H1 (cell line): ENCODE data around the gene TSR3.

Source experiments
- CHD1 ChIP-seq: IDR thresholded peaks from 2 replicates; pipeline ENCODE4 v1.6.1; 2012; ENCODE audit warnings: low read depth, low read length, improper control_type of control experiment
- EGR1 ChIP-seq: IDR thresholded peaks from 2 replicates; pipeline ENCODE4 v1.6.1; 2011; ENCODE audit warnings: low read depth, low read length, borderline replicate concordance
- EP300 ChIP-seq, 2 experiments: IDR thresholded peaks; 1 replicate in 1 of 2; 2 replicates in 1 of 2; pipeline ENCODE4 v1.6.1; 2011 to 2012; ENCODE audit warnings: low read depth in 2 of 2, low read length in 2 of 2, mild to moderate bottlenecking in 2 of 2, borderline replicate concordance in 1 of 2, inconsistent platforms in 1 of 2, moderate library complexity in 1 of 2
- GABPA ChIP-seq: IDR thresholded peaks from 2 replicates; pipeline ENCODE4 v1.6.1; 2011; ENCODE audit warnings: mild to moderate bottlenecking, low read length, moderate library complexity, borderline replicate concordance; ENCODE audit not compliant: insufficient read depth
- POLR2A ChIP-seq, 2 experiments: IDR thresholded peaks; 1 replicate in 1 of 2; 2 replicates in 1 of 2; pipeline ENCODE4 v1.6.1; 2011; ENCODE audit warnings: low read depth in 2 of 2, low read length in 2 of 2, mild to moderate bottlenecking in 2 of 2; ENCODE audit errors: control extremely low read depth in 1 of 2
- SP1 ChIP-seq: IDR thresholded peaks from 2 replicates; pipeline ENCODE4 v1.6.1; 2011; ENCODE audit warnings: low read depth, low read length
- SP2 ChIP-seq: IDR thresholded peaks from 2 replicates; pipeline ENCODE4 v1.6.1; 2012; ENCODE audit warnings: mild to moderate bottlenecking, low read length, inconsistent platforms
- SUZ12 ChIP-seq: fragments of 200-600 bp; sonication (generic); IDR thresholded peaks from 2 replicates; pipeline ENCODE4 v1.6.1; 2012; ENCODE audit warnings: mild to moderate bottlenecking, inconsistent platforms, low read length, moderate library complexity, mixed read lengths
- TAF7 ChIP-seq: optimal IDR thresholded peaks from 2 replicates; pipeline ENCODE3; 2011; ENCODE audit warnings: low read depth, mild to moderate bottlenecking, inconsistent platforms, low read length, moderate library complexity, borderline replicate concordance
- ZNF274 ChIP-seq: IDR thresholded peaks from 2 replicates; pipeline ENCODE4 v1.7.0; 2012; ENCODE audit warnings: low read length, borderline replicate concordance; ENCODE audit errors: extremely low read depth
- TF ChIP-seq, protein P1 (sequence below), 3 experiments: IDR thresholded peaks; 1 replicate in 2 of 3; 2 replicates in 1 of 3; pipeline versions ENCODE4 v1.5.1 to v1.6.1; 2011; ENCODE audit warnings: low read length in 3 of 3, mild to moderate bottlenecking in 3 of 3, inconsistent platforms in 2 of 3, low read depth in 1 of 3, moderate library complexity in 1 of 3; ENCODE audit not compliant: insufficient read depth in 1 of 3; ENCODE audit errors: control extremely low read depth in 1 of 3
- TF ChIP-seq, protein P2 (sequence below): IDR thresholded peaks from 2 replicates; pipeline ENCODE4 v1.6.1; 2012; ENCODE audit warnings: inconsistent platforms

DNA sequence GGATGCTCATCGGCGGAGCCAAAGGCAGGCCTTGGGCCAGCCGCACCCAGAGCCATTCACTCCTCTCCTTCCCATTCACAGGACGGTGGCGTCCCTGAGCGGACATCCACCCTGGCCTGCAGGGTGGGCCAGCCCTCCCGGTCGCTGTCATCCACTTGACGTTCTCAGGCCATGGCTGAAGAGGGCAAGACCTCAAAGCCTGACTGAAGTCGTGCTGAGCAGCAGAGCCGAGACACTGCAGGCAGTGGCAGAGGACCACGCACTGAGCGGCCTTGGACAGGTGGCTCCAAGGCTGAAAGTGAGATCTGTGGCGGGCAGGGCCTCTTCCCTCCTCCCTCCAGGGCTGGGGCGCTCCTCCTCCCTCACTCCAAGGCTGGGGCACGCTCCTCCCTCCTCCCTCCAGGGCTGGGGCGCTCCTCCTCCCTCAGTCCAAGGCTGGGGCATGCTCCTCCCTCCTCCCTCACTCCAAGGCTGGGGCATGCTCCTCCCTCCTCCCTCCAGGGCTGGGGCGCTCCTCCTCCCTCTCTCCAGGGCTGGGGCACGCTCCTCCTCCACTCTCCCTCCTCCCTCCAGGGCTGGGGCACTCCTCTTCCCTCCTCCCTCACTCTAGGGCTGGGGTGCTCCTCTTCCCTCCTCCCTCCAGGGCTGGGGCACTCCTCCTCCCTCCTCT is 24.2 kb upstream of the TSR3 start:
- TF ChIP-seq GABPA (no peak), POLR2A (IDR thresholded peaks at IDR 0.05; ENCODE audit: control extremely low read depth in 1 of 2, low read depth in 2 of 2, low read length in 2 of 2) (no peak), EGR1 (no peak), CHD1 (no peak), TAF7 (no peak), EP300 (IDR thresholded peaks at IDR 0.05; ENCODE audit: borderline replicate concordance in 1 of 2, low read depth in 2 of 2, low read length in 2 of 2) (no peak), ZNF274 (no peak), SP2 (no peak), SP1 (no peak), SUZ12 (no peak)
- TF ChIP-seq, protein P1, sequence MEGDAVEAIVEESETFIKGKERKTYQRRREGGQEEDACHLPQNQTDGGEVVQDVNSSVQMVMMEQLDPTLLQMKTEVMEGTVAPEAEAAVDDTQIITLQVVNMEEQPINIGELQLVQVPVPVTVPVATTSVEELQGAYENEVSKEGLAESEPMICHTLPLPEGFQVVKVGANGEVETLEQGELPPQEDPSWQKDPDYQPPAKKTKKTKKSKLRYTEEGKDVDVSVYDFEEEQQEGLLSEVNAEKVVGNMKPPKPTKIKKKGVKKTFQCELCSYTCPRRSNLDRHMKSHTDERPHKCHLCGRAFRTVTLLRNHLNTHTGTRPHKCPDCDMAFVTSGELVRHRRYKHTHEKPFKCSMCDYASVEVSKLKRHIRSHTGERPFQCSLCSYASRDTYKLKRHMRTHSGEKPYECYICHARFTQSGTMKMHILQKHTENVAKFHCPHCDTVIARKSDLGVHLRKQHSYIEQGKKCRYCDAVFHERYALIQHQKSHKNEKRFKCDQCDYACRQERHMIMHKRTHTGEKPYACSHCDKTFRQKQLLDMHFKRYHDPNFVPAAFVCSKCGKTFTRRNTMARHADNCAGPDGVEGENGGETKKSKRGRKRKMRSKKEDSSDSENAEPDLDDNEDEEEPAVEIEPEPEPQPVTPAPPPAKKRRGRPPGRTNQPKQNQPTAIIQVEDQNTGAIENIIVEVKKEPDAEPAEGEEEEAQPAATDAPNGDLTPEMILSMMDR (IDR thresholded peaks at IDR 0.05; ENCODE audit: control extremely low read depth in 1 of 3, insufficient read depth in 1 of 3, low read depth in 1 of 3, low read length in 3 of 3): no peak
- TF ChIP-seq, protein P2, sequence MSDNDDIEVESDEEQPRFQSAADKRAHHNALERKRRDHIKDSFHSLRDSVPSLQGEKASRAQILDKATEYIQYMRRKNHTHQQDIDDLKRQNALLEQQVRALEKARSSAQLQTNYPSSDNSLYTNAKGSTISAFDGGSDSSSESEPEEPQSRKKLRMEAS: no peak
